Mesodermal cell (in vitro differentiated cells): ENCODE measurements around the gene VHLL.

Experiments used
- H3K27ac ChIP-seq: 2 replicates; pipeline ENCODE4 v1.7.0; 2013; ENCODE audit warnings: mild to moderate bottlenecking, low read depth, low read length, moderate library complexity; ENCODE audit not compliant: severe bottlenecking
- H3K36me3 ChIP-seq: 2 replicates; pipeline ENCODE4 v1.7.1; 2013; ENCODE audit warnings: mild to moderate bottlenecking, low read length, moderate library complexity; ENCODE audit not compliant: control insufficient read depth, insufficient read depth
- H3K4me1 ChIP-seq: one replicate; pipeline ENCODE4 v1.7.1; 2013; ENCODE audit warnings: mild to moderate bottlenecking, low read length; ENCODE audit not compliant: insufficient read depth, control insufficient read depth, poor library complexity, severe bottlenecking
- H3K4me3 ChIP-seq: 2 replicates; pipeline ENCODE4 v1.7.0; 2013; ENCODE audit warnings: low read length, control low read depth, mild to moderate bottlenecking; ENCODE audit not compliant: insufficient read depth, poor library complexity, severe bottlenecking; ENCODE audit errors: extremely low read depth
- H3K9me3 ChIP-seq: 2 replicates; pipeline ENCODE4 v1.7.1; 2013; ENCODE audit warnings: mild to moderate bottlenecking, low read length, moderate library complexity; ENCODE audit not compliant: control insufficient read depth
- WGBS, 2 experiments: methylation state at CpG; one replicate each; pipeline ENCODE4 v1.1.5; 2013; ENCODE audit warnings: missing lambda C conversion rate in 2 of 2; ENCODE audit not compliant: insufficient coverage in 2 of 2; 5-methylcytosine and 5-hydroxymethylcytosine counted together

VHLL gene

GRCh38 chr1:156279837-156280236, 19.3 kb downstream of the VHLL start:
- H3K9me3 ChIP-seq: no peaks in the 10 kb centered on the region
- H3K4me3 ChIP-seq: no peak overlapping the region
- no peak overlapping the region for H3K27ac ChIP-seq
- no CpG with 5 or more reads among the region's 3 CpGs for WGBS, 2 experiments
- peaks cover 15% of the 10 kb centered on the region for H3K4me1 ChIP-seq
- H3K36me3 ChIP-seq: peaks cover 56% of the 10 kb centered on the region

- Histone ChIP-seq H3K4me1 (peaks cover 7% of the 10 kb centered on the region), H3K4me3 (no peak overlapping the region), H3K27ac (no peak overlapping the region), H3K36me3 (peaks cover 84% of the 10 kb centered on the region), H3K9me3 (no peaks in the 10 kb centered on the region)
- 95 to 98% methylated on average over 5 to 6 of the region's 6 CpGs for WGBS, 2 experiments
Measured at GRCh38 chr1:156276966-156277381, 22.1 kb downstream of the VHLL start.

- Histone ChIP-seq H3K36me3 (peaks cover 89% of the 10 kb centered on the region), H3K9me3 (no peaks in the 10 kb centered on the region), H3K27ac (no peak overlapping the region), H3K4me1 (peaks cover 5% of the 10 kb centered on the region), H3K4me3 (no peak overlapping the region)
Measured at GRCh38 chr1:156276532-156276931, 22.6 kb downstream of the VHLL start.

- no peaks in the 10 kb centered on the region for H3K9me3 ChIP-seq
- no peak overlapping the region for H3K4me3 ChIP-seq
- H3K36me3 ChIP-seq: peaks cover 93% of the 10 kb centered on the region
- H3K4me1 ChIP-seq: peaks cover 11% of the 10 kb centered on the region
- 94 to 100% methylated on average over 1 to 2 of the region's 3 CpGs for WGBS, 2 experiments
- no peak overlapping the region for H3K27ac ChIP-seq
Measured at GRCh38 chr1:156270314-156270713, 28.8 kb downstream of the VHLL start.

- H3K36me3 ChIP-seq: peaks cover 93% of the 10 kb centered on the region
- H3K27ac ChIP-seq: no peak overlapping the region
- 100% methylated on average over 1 of the region's 4 CpGs; no CpG with 5 or more reads in 1 of the 2 experiments for WGBS, 2 experiments
- no peaks in the 10 kb centered on the region for H3K9me3 ChIP-seq
- peaks cover 11% of the 10 kb centered on the region for H3K4me1 ChIP-seq
- H3K4me3 ChIP-seq: no peak overlapping the region
Measured at GRCh38 chr1:156268336-156268735, 30.8 kb downstream of the VHLL start.

- H3K4me1 ChIP-seq: peaks cover 11% of the 10 kb centered on the region
- H3K4me3 ChIP-seq: no peak overlapping the region
- H3K9me3 ChIP-seq: no peaks in the 10 kb centered on the region
- no peak overlapping the region for H3K27ac ChIP-seq
- 95 to 96% methylated on average over 11 to 13 of the region's 13 CpGs for WGBS, 2 experiments
- H3K36me3 ChIP-seq: peaks cover 90% of the 10 kb centered on the region
Measured at GRCh38 chr1:156266051-156266450, 33.1 kb downstream of the VHLL start.

- no peaks in the 10 kb centered on the region for H3K9me3 ChIP-seq
- no peak overlapping the region for H3K27ac ChIP-seq
- H3K36me3 ChIP-seq: peaks cover 97% of the 10 kb centered on the region
- WGBS, 2 experiments: 99 to 100% methylated on average over 8 of the region's 9 CpGs
- no peak overlapping the region for H3K4me3 ChIP-seq
- peaks cover 3% of the 10 kb centered on the region for H3K4me1 ChIP-seq
Measured at GRCh38 chr1:156263288-156263655, 35.8 kb downstream of the VHLL start.

GRCh38 chr1:156262461-156263287, 36.4 kb downstream of the VHLL start:
- Histone ChIP-seq H3K36me3 (peaks cover 97% of the 10 kb centered on the region), H3K27ac (no peak overlapping the region), H3K4me1 (peaks cover 6% of the 10 kb centered on the region), H3K4me3 (no peak overlapping the region), H3K9me3 (no peaks in the 10 kb centered on the region)
- WGBS, 2 experiments: 97 to 98% methylated on average over 8 of the region's 9 CpGs

- 78 to 100% methylated on average over 1 of the region's 2 CpGs for WGBS, 2 experiments
- Histone ChIP-seq H3K36me3 (peaks cover 96% of the 10 kb centered on the region), H3K4me3 (no peak overlapping the region), H3K27ac (no peak overlapping the region), H3K9me3 (no peaks in the 10 kb centered on the region), H3K4me1 (peaks cover 20% of the 10 kb centered on the region)
Measured at GRCh38 chr1:156260896-156261295, 38.2 kb downstream of the VHLL start.

- no peak overlapping the region for H3K27ac ChIP-seq
- peaks cover 94% of the 10 kb centered on the region for H3K36me3 ChIP-seq
- H3K9me3 ChIP-seq: no peaks in the 10 kb centered on the region
- H3K4me1 ChIP-seq: peaks cover 20% of the 10 kb centered on the region
- no peak overlapping the region for H3K4me3 ChIP-seq
- WGBS, 2 experiments: 88% methylated on average over 3 of the region's 3 CpGs; no CpG with 5 or more reads in 1 of the 2 experiments
Measured at GRCh38 chr1:156259805-156260204, 39.3 kb downstream of the VHLL start.

- H3K36me3 ChIP-seq: peaks cover 92% of the 10 kb centered on the region
Measured at GRCh38 chr1:156258859-156259258, 40.2 kb downstream of the VHLL start.

More at GRCh38 chr1:156258859-156259258, 40.2 kb downstream of the VHLL start:
- H3K9me3 ChIP-seq: no peaks in the 10 kb centered on the region
- WGBS, 2 experiments: 94 to 100% methylated on average over 5 to 7 of the region's 8 CpGs
- H3K27ac ChIP-seq: no peak overlapping the region
- H3K4me1 ChIP-seq: peaks cover 23% of the 10 kb centered on the region
- H3K4me3 ChIP-seq: no peak overlapping the region
